GM18907 (cell line): ENCODE results near the gene HINFP.
"Not testable (repeated sequence)": the region's sequence is repeated elsewhere in the genome, so short reads cannot be mapped to it uniquely, and the experiment has no call there.

Experiments
- ATAC-seq: cut with Tn5 transposase; IDR thresholded peaks from one replicate; pipeline ENCODE4 v1.9.1; 2021; ENCODE audit warnings: mild to moderate bottlenecking, moderate library complexity; ENCODE audit not compliant: unreplicated experiment

Gene HINFP

DNA sequence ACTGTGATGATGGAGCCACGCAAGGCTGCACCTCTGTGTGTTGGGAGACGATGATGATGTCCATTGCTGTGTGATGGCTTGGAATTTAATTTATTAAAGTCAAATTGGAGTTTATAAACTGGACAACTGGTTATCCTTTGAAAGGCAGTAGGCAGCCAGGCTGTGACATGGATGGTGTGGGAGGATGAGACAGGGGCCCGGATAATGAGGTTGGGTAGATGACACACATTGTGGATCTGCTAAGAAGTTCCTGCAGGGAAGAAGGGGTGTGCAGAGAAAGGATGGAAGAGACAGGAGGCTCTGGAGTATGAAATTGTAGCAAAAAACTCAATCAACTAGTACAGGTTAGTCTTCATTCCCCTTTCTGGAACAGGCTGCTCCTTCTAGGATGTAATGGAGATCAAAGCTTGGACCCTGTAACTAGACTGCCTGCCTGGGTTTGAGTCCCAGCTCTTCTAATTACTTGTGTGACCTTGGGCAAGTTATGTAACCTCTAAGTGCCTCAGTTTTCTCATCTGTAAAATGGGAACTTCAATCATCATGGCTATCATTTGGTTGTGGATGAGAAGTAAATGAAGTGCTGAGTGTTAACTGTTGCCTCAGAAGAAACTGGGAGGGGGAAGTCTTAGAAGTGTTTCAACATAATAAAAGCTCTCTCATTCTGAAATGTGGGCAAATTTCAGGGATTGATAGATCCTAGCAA lies 4.2 kb upstream of the HINFP start:
- no peak for ATAC-seq

DNA sequence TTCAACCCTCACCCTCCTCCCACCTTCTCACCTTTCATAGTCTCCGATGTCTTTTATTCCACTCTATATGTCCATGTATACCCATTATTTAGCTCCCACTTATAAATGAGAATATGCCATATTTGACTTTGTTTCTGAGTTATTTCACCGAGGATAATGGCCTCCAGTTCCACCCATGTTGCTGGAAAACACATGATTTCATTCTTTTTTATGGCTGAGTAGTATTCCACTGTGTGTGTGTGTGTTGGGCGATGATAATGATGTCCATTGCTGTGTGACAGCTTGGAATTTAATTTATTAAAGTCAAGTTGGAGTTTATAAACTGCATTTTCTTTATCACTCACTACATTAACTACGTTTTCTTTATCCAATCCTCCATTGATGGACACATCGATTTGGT lies 3.2 kb upstream of the HINFP start:
- ATAC-seq = no peak

DNA sequence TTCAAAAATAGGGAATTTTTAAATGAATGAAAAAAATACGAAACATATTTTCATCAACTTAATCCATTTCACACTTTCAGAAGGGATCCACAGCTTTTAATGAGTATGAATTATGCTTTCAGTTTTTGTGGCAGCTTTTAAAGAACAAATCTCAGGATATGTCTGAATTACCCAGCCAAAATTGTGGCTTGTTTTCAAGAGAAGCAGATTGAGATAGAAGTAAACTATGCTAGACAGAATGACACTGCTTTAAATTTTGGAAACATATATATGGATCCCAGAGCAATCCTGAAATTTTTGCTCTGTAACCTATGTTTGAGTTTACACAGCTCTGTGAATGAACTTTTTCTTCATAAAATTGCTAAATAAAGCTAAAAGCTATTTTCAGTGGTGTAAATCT lies 2.4 kb upstream of the HINFP start:
- no peak for ATAC-seq

DNA sequence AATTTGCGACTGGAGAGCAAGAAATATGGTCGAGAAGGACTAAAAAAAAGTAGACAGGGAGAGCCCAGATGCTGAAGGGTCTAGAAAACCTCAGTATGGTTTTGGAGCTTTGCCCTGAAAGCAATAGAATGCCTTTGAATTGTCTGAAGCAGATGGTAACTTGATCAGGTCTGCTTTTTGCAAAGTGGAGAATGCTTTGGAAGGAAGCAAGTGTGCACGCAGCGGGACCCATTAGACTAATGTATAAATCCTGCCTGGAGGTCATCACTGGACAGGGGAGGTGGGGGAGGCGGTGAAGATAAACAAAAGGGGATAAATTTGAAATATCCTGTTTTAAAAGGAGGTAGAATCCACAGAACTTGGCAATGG lies 757 bp upstream of the HINFP start:
- no peak for ATAC-seq

DNA sequence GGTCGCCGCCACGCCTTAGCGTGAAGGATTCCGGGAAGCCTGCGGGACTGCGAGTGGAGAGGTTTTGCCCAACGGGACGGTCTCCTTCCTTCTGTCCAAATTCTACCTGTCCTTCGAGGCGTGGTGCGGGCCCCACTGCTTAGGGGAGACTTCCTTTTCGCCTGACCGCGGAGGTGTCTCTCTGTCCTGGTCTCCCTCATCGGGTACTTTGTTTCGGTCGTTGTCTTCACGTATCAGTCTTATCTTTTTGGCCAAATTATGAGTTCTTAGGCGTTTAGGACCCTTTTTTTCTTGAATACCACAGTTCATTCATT lies 388 bp downstream of the HINFP start:
- peak; percentile 22 for ATAC-seq

DNA sequence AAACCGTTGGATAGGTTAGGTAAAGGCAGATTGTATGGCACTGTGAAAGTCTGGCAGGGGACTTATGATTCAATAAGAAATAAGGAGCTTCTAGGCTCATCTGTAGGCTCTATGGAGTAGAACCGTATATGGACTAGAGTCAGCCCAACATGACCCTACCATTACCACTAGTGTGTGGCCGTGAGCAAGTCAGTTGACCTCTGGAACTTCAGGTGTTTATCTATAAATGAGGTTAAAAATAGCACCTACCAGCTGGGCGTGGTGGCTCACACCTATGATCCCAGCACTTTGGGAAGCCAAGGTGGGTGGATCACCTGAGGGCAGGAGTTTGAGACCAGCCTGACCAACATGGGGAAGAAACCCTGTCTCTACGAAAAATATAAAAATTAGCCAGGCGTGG lies 4.4 kb downstream of the HINFP start:
- ATAC-seq = no peak

DNA sequence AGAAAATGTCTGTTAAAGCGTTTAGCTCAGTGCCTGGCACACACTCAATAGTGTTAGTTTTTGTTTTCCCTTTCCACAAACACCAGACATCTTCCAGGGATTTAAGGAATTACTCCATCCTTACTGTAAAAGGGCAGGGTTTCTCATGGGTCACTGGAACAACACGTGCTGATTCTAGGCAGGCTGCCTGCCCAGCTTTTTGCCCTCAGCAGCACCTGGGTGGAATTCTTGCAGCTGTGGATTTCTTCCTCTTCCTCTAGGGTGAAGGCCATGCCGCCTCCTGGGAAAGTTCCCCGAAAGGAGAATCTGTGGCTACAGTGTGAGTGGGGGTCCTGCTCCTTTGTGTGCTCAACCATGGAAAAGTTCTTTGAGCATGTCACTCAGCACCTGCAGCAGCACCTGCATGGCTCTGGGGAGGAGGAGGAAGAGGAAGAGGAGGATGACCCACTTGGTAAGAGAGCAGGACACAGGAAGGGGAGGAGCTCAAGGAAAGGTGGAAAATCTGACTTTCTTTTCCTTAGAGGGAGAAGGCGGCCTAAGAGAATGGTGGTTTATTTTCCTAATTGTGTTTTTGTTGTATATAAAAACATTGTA lies 5.4 kb downstream of the HINFP start:
- ATAC-seq = no peak

DNA sequence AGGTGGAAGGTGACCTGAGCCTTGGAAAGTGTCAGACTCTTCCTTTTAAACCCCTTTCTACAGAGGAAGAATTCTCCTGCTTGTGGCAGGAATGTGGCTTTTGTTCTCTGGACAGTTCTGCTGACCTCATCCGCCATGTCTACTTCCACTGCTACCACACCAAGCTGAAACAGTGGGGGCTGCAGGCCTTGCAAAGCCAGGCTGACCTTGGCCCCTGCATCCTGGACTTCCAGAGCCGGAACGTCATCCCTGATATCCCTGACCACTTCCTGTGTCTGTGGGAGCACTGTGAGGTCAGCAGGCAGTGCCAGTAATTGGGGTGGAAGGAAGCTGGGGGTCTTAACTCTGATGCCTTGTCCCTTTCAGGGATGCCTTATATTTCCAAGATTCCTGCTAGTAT lies 9.3 kb downstream of the HINFP start:
- no peak for ATAC-seq

DNA sequence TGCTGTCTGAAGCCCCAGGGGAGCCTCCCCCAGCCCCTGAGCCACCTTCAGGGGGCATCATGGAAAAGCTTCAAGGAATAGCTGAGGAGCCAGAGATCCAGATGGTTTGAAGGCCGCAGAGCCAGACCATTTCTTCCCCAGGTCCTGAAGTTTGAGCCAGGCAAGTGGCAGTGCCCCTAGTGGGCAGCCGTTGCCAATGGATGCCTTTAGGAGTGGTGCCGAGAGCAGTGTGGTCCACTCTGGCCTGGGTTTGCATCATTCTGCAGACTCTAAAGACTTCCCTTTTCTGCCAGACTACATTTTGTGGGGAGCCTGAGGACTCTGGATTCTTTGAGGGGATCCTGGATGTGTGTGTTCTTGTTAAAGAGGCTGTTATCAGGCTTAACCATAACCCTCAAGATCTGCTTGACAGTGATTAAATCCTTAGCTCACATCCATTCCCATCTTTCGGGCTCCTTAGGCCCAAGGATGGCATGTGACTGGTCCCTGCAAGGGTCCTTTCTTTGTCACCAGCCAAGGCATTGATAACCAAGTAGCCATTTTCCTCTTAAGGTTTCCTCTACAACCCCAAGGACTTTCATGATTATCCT lies 13.1 kb downstream of the HINFP start:
- no peak for ATAC-seq

DNA sequence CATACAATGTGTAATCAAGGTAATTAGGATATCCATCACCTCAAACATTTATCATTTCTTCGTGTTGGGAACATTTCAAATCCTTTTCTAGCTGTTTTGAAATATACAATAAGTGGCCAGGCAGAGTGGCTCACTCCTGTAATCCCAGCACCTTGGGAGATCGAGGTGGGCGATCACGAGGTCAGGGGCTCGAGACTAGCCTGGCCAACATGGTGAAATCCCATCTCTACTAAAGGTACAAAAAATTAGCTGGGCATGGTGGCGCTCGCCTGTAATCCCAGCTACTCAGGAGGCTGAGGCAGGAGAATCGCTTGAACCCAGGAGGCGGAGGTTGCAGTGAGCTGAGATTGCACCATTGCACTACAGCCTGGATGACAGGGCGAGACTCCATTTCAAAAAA lies 17.9 kb downstream of the HINFP start:
- ATAC-seq = not testable (repeated sequence)

DNA sequence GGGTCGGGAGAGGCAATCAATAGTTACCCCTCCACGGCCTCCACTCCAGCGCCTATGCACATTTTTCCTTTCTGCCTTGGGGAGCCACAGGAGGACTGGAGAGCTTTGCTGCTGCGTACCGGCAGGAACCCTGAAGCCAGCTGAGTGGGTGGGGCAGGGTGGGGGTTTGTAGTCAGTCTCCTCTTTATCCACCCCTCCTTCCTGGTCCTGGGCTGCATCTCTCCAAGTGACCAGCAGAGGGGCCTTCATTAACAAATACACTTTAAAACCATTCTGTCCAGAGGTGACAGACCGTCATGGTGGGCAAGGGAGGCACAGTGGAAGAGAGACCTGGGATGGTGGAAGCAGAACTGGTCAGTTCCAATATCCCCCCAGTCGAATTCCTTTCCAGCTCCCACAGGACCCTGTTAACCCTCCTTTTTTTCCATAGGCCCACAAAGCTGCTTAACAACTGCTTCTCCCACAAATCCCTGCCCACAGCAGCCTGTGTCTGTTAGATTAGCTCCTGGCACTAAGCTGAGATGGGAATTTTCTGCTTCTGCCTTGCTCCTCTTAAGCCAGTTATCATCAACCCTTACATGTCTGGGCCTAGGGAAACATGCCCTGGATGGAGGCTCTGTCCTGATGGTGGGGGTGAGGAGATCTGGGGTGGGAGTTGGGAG lies 23.6 kb downstream of the HINFP start:
- ATAC-seq = no peak

DNA sequence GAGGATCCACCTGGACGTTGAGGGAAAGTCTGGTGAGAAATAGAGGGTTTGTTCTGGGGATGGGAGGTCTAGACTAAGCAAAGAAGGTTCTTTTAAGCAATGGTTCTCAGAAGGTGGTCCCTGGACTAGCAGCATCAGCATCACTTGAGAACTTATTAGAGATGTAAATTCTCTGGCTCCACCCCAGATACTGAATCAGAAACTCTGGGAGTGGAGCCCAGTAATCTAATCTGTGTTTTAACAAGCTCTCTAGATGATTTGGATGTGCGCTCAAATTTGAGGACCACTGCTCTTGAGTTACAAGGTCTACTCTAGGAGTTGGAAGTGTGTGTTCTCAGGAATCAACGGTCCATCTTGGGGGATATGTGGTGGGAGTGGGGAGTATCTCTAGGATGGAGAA lies 24.2 kb downstream of the HINFP start:
- no peak for ATAC-seq

DNA sequence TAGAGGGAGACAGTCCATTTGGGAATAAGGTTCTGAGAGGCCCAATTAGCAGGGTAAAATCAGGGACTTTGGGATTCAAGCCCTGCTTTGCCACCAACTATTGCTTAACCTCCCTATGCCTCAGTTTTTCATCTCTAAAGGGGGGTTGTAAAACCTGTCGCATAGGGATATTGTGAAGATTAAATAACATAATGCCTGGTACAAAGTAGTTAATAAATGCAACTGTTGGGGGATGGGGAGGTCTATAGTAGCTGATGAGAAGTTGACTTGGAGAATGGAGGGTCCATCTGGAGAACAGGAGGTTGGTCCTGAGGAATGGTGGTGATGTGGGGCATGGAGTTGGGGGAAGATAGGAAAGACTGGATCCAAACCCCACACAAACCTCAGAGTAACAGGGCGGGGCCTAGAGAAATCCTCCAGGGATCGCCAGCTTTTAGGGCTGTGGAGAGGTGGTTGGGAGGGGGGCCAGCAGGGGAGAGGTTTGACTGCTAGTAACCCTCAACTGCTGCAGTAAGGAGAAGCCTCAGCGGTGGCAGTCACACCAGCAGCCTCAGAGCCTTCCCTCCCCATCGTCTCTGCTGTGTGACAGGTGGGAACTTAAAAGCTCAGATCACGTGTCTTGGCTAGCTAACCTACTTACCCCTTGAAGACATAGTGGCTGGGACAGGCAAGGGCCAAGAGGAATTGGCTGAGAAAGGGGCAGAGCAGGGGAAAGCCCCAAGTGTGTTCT lies 26.4 kb downstream of the HINFP start:
- ATAC-seq = no peak

DNA sequence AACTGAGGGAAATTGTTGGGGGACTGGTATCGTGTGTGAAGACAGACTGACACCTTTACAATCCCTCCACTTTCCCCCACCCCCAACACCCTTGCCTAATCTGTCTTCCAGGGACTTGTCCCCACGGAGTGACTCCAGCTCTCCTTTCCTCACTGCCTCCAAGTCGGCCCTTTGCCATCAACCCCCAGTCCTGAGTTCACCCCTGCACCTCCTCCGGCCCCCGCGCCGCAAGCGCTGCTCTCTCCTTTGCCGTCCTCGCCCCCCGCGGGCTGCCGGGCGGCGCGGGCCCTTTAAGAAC lies 27.3 kb downstream of the HINFP start:
- no peak for ATAC-seq

DNA sequence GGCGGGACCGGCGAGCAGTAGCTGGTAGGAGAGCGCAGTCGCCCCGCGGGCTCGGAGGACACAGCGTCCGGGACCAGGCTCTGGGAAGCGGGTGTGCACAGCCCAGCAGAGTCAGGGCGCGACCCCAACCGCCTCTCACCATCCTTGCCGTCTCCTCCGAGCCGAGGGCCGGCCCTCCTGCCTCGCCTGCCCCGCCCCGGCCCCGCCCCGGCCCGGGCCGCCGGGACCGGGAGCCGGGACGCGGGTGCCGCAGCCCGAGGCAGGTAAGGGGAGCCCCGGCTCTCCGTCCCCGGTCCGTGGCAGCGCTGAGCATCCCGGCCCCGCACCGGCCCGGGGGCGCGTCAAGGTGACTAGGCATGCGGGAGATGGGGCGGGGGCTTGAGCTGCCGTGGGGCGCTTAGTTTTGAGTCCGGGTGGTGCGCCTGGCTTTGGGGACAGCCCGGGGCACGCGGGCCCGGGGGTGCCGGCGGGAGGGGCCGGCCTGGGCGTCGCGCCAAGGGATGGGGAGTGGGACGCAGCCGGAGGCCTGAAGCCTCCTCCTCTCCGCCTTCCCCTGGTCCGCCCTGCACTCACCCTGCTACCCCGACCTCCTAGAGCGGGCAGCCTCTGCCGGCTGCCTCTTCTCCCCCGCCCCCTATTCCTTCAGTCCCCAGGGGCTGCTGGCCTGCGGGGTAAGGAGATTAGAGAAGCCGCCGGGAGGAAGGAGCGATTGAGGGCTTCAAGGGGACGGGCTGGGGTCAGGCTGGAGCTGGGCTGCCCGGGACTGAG lies 27.8 kb downstream of the HINFP start, which contains the start of gene ABCG4:
TSS of gene ABCG4 (plus strand) at position 35 of the 768 bp plus-strand sequence. CDS start 914 bp downstream, outside the sequence.
- no peak for ATAC-seq

DNA sequence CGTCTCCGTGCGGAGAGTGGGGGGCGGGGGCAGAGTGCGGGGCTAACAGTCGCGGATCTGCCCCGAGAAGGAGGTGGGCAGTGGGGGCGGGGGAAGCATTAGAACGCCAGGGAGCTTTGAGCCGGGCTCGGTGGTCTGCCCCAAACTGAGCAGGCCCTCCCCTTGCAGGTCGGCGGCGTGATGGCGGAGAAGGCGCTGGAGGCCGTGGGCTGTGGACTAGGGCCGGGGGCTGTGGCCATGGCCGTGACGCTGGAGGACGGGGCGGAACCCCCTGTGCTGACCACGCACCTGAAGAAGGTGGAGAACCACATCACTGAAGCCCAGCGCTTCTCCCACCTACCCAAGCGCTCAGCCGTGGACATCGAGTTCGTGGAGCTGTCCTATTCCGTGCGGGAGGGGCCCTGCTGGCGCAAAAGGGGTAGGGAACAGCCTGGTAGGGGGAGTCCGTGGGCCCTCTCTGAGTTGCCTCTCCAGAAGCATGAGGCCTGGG lies 28.5 kb downstream of the HINFP start:
- ATAC-seq = no peak

DNA sequence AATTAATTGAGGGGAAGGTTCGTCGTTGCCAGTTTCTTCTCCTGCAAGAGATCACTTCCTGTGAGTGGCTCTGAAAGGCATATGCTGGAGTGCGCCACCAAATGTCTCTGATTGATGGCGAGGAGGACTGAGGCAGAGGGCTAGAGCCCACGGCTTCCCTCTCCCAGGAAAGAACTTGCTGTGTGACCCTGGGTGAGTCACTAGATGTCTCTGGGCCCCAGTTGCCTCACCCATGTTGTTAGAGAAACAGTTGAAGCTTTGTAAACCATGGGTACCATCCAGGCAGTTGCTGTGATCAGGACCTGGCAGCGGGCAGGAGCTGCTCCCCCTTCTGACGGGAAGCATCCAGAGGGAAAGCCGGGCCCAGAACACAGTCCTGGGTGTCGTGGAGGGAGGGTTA lies 30.7 kb downstream of the HINFP start:
- ATAC-seq = no peak

DNA sequence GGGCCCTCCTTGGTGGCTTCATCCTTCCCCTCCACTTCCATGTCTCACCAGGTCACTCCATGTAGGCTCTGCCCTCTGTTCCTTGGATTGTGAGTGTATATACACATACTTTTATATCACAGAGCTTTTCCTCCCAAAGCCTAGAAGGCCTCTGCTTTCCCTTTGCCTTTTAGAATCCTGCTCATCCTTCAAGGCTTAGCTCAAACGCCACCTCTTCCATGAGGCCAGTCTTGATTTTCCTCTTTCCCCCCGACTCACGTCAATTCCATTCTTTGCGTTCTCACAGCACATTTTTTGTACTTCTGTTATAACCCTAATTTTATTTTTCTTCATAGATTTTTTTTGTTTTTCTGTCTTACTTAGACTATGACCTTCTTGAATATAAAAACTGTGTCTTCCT lies 31.2 kb downstream of the HINFP start:
- no peak for ATAC-seq

DNA sequence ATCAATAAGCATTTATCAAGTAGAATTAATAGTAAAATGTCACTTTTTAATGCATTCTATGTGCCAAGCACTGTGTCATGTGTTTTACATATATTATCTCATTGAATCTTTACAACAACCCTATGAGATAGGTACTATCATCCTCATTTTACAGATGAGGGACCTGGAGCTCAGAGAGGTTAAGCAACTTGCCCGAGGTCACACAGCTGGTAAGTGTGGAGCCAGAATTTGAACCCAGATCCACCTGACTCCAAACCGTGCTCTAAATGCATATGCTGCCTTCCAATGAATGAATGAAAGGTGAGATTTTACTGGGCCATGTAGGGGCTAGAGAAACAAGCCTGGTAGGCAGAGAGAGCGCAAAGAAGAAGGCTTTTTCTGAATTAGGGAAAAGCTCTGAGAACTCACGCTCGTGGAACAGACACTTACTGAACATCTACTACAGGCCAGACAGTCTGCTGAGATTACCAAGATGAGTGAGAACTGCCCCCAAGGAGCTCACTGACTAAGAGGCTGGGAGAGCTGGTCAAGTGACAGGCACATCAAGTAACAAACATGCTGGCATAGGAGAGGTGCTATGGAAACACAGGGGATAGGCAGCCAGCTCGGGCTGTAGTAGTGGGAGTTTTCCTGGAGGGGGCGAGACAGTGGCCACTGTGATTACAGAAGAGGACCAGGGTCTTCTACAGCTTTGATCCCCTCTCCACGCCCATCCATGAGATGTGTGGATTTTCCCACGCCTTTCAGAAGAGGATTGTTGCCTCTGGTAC lies 31.9 kb downstream of the HINFP start:
- ATAC-seq = no peak

DNA sequence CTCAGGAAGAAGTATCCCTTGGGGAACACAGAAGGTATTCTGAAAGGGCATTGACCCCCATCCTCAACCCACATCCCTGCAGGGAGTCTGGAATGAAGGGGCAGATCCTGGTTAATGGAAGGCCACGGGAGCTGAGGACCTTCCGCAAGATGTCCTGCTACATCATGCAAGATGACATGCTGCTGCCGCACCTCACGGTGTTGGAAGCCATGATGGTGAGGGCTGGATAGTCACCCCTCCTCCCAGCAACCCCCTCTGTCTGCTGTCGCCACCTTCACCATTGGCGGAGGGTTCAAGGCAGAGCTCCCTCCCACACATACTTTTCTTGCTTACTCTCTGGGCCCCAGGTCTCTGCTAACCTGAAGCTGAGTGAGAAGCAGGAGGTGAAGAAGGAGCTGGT lies 32.8 kb downstream of the HINFP start:
- ATAC-seq = no peak
